ENCODE results near the gene RIPOR3. TPM values are rescaled to one million over a fixed set of nuclear protein-coding genes. Genes with fewer than 3 reads are reported as not detected.

Gene RIPOR3
- total and polyA plus RNA-seq, 4 donors = 5.6 to 90.3 (median 16.3) TPM

DNA sequence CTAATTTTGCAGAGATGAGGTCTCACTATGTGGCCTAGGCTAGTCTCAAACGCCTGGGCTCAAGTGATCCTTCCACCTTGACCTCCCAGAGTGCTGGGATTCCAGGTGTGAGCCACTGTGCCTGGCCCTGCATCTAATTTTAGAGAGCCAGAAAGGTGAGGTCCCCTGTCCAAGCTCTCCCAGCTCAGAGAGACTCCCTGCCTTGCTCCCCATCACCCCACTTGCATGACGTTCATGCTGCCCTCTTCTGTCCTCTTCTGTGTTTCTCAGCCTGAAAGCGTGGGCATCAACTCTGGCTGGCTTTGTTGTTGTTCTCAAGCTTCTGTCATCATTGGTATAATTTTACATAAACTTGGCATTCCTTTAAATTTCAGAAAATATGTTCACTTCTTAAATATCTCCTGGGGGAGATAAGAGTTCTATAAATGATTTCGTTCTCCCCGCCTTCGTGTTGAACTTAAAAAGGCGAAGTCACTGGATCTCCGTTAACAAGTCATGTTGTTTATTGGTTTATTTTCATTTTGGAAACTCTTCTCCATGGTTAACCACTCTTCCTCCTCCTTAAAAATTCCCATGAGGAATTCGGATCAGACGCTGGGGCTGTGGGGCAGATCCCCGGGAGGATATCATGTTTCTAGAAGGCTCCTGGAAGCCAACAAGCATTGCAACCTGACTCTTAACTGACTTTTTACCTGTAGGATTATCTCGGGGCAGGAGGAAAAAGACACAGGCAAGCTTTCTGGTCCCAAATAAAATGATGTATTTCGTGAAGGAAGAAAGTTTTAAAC lies 26.8 kb upstream of the RIPOR3 start:
- WGBS = 77% methylated on average over 13 of the region's 13 CpGs
- DNase-seq (ENCODE audit: low spot score) = no peak
- peak in 1 of 2 donors; percentile 7 for TF ChIP-seq RAD21 (IDR thresholded peaks at IDR 0.05)
- TF ChIP-seq HNF4A (conservative IDR thresholded peaks at IDR 0.05) = no peak
- TF ChIP-seq, protein P1, sequence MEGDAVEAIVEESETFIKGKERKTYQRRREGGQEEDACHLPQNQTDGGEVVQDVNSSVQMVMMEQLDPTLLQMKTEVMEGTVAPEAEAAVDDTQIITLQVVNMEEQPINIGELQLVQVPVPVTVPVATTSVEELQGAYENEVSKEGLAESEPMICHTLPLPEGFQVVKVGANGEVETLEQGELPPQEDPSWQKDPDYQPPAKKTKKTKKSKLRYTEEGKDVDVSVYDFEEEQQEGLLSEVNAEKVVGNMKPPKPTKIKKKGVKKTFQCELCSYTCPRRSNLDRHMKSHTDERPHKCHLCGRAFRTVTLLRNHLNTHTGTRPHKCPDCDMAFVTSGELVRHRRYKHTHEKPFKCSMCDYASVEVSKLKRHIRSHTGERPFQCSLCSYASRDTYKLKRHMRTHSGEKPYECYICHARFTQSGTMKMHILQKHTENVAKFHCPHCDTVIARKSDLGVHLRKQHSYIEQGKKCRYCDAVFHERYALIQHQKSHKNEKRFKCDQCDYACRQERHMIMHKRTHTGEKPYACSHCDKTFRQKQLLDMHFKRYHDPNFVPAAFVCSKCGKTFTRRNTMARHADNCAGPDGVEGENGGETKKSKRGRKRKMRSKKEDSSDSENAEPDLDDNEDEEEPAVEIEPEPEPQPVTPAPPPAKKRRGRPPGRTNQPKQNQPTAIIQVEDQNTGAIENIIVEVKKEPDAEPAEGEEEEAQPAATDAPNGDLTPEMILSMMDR (IDR thresholded peaks at IDR 0.05; ENCODE audit: low read depth, low read length, missing input control) = no peak
- no peak for TF ChIP-seq EGR1 (IDR thresholded peaks at IDR 0.05; ENCODE audit: low read depth in 2 of 2)
- no peak for TF ChIP-seq TAF1 (conservative IDR thresholded peaks at IDR 0.05)
- no peak for TF ChIP-seq FOXA1 (IDR thresholded peaks at IDR 0.05)
- TF ChIP-seq RXRA (IDR thresholded peaks at IDR 0.05) = no peak

DNA sequence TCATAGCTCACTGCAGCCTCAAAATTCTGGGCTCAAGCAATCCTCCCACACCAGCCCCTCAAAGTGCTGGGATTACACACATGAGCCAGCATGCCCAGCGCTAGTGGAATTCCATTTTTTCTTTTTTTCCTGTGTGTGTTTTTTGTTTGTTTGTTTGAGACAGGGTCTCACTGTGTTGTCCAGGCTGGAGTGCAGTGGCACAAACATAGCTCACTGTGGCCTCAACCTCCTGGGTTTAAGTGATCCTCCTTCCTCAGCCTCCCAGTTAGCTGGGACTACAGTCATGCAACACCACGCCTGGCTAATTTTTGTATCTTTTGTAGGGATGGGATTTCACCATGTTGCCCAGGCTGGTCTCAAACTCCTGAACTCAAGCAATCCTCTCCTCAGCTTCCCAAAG lies 26.0 kb upstream of the RIPOR3 start:
- peaks cover 0 to 5% (median 0%) of the 10 kb centered on the region in 4 donors for H3K4me1 ChIP-seq (ENCODE audit: control insufficient read depth in 4 of 4, insufficient read depth in 4 of 4, low read length in 3 of 4)
- H3K9ac ChIP-seq (ENCODE audit: low read depth in 1 of 2, low read length in 2 of 2) = no peak overlapping the region
- TF ChIP-seq TAF1 (conservative IDR thresholded peaks at IDR 0.05) (no peak), FOXA2 (IDR thresholded peaks at IDR 0.05) (no peak), RAD21 (IDR thresholded peaks at IDR 0.05) (no peak), JUND (IDR thresholded peaks at IDR 0.05) (no peak), SP1 (IDR thresholded peaks at IDR 0.05) (no peak), HNF4A (conservative IDR thresholded peaks at IDR 0.05) (no peak), YY1 (IDR thresholded peaks at IDR 0.05) (no peak), FOXA1 (IDR thresholded peaks at IDR 0.05) (no peak), GABPA (IDR thresholded peaks at IDR 0.05 in 1 of 2, conservative IDR thresholded peaks at IDR 0.05 in 1 of 2) (no peak), HNF4G (IDR thresholded peaks at IDR 0.05) (no peak)
- TF ChIP-seq, protein P2, sequence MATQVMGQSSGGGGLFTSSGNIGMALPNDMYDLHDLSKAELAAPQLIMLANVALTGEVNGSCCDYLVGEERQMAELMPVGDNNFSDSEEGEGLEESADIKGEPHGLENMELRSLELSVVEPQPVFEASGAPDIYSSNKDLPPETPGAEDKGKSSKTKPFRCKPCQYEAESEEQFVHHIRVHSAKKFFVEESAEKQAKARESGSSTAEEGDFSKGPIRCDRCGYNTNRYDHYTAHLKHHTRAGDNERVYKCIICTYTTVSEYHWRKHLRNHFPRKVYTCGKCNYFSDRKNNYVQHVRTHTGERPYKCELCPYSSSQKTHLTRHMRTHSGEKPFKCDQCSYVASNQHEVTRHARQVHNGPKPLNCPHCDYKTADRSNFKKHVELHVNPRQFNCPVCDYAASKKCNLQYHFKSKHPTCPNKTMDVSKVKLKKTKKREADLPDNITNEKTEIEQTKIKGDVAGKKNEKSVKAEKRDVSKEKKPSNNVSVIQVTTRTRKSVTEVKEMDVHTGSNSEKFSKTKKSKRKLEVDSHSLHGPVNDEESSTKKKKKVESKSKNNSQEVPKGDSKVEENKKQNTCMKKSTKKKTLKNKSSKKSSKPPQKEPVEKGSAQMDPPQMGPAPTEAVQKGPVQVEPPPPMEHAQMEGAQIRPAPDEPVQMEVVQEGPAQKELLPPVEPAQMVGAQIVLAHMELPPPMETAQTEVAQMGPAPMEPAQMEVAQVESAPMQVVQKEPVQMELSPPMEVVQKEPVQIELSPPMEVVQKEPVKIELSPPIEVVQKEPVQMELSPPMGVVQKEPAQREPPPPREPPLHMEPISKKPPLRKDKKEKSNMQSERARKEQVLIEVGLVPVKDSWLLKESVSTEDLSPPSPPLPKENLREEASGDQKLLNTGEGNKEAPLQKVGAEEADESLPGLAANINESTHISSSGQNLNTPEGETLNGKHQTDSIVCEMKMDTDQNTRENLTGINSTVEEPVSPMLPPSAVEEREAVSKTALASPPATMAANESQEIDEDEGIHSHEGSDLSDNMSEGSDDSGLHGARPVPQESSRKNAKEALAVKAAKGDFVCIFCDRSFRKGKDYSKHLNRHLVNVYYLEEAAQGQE (IDR thresholded peaks at IDR 0.05) = no peak
- TF ChIP-seq, protein P1 (IDR thresholded peaks at IDR 0.05; ENCODE audit: low read depth, low read length, missing input control) = no peak
- TF ChIP-seq, protein P3, sequence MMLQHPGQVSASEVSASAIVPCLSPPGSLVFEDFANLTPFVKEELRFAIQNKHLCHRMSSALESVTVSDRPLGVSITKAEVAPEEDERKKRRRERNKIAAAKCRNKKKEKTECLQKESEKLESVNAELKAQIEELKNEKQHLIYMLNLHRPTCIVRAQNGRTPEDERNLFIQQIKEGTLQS (IDR thresholded peaks at IDR 0.05) = no peak
- TF ChIP-seq, protein P4, sequence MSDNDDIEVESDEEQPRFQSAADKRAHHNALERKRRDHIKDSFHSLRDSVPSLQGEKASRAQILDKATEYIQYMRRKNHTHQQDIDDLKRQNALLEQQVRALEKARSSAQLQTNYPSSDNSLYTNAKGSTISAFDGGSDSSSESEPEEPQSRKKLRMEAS (IDR thresholded peaks at IDR 0.05) = no peak
- WGBS = 92% methylated on average over 2 of the region's 2 CpGs
- H3K9me3 ChIP-seq (ENCODE audit: control insufficient read depth in 4 of 4, low read length in 3 of 4) = no peaks in the 10 kb centered on the region
- DNase-seq (ENCODE audit: low spot score) = no peak
- H3K36me3 ChIP-seq (ENCODE audit: control insufficient read depth in 4 of 4, insufficient read depth in 3 of 4, low read depth in 1 of 4, low read length in 3 of 4) = no peaks in the 10 kb centered on the region
- no peak overlapping the region for H3K27ac ChIP-seq (ENCODE audit: low read depth in 1 of 2, low read length in 2 of 2)
- H3K27me3 ChIP-seq (ENCODE audit: control insufficient read depth in 4 of 4, insufficient read depth in 4 of 4, low read length in 3 of 4) = no peaks in the 10 kb centered on the region
- H3K4me3 ChIP-seq (ENCODE audit: low read depth in 1 of 3, low read length in 3 of 3) = no peak overlapping the region

More for the DNA sequence above, 26.8 kb upstream of the RIPOR3 start:
- Histone ChIP-seq H3K9me3 (ENCODE audit: control insufficient read depth in 4 of 4, low read length in 3 of 4) (no peaks in the 10 kb centered on the region), H3K27ac (ENCODE audit: low read depth in 1 of 2, low read length in 2 of 2) (no peak overlapping the region), H3K36me3 (ENCODE audit: control insufficient read depth in 4 of 4, insufficient read depth in 3 of 4, low read depth in 1 of 4, low read length in 3 of 4) (no peaks in the 10 kb centered on the region), H3K4me1 (ENCODE audit: control insufficient read depth in 4 of 4, insufficient read depth in 4 of 4, low read length in 3 of 4) (peaks cover 0 to 5% (median 0%) of the 10 kb centered on the region in 4 donors), H3K9ac (ENCODE audit: low read depth in 1 of 2, low read length in 2 of 2) (no peak overlapping the region), H3K4me3 (ENCODE audit: low read depth in 1 of 3, low read length in 3 of 3) (no peak overlapping the region), H3K27me3 (ENCODE audit: control insufficient read depth in 4 of 4, insufficient read depth in 4 of 4, low read length in 3 of 4) (no peaks in the 10 kb centered on the region)

All from liver (tissue), 9 donors.